ENCODE data around the gene SLC6A17. TPM values are rescaled to one million over a fixed set of nuclear protein-coding genes. Genes with fewer than 3 reads are reported as not detected.

SLC6A17 gene
- total RNA-seq (under 1 TPM in 3 of 4 donors, not detected in 1; 0.36 to 0.83 (median 0.41) TPM), polyA plus RNA-seq (under 1 TPM in 2 of 3 donors, not detected in 1; under 0.01 to 0.20 TPM)

GRCh38 chr1:110150330-110151174, at the start of gene SLC6A17:
SLC6A17 (plus strand) TSS chr1:110150494; CDS start chr1:110166930, 16,436 bp downstream.
- H3K9me3 ChIP-seq, result no peaks in the 10 kb centered on the region
- peaks cover 0 to 15% (median 13%) of the 10 kb centered on the region in 4 donors for H3K4me1 ChIP-seq
- no peaks in the 10 kb centered on the region for H3K36me3 ChIP-seq
- H3K4me3 ChIP-seq, result peak within 1 kb of the TSS in 3 of 4 donors; percentile 9 to 31 (median 31)
- WGBS, 2 donors, result 2 to 5% methylated on average over 104 of the region's 104 CpGs
- intact Hi-C loops (cut with DNase I), result no loop called here
- TF ChIP-seq POLR2A (IDR thresholded peaks at IDR 0.05) (no peak), EP300 (IDR thresholded peaks at IDR 0.05) (no peak), POLR2AphosphoS5 (IDR thresholded peaks at IDR 0.05) (no peak), CTCF (IDR thresholded peaks at IDR 0.05) (no peak)
- peak; percentile 45 for DNase-seq
- H3K27me3 ChIP-seq, result peaks cover 14 to 80% (median 37%) of the 10 kb centered on the region in 3 donors
- H3K27ac ChIP-seq, result no peak within 1 kb of the TSS

GRCh38 chr1:110102081-110102480, 48.2 kb upstream of the SLC6A17 start:
- intact Hi-C loops (cut with DNase I), result no loop called here
- 63 to 75% methylated on average over 7 of the region's 7 CpGs for WGBS, 2 donors
- TF ChIP-seq CTCF (IDR thresholded peaks at IDR 0.05), result no peak
- TF ChIP-seq EP300 (IDR thresholded peaks at IDR 0.05), result no peak
- no peak for TF ChIP-seq POLR2A (IDR thresholded peaks at IDR 0.05)
- TF ChIP-seq POLR2AphosphoS5 (IDR thresholded peaks at IDR 0.05), result no peak

GRCh38 chr1:110106013-110106941, 44.0 kb upstream of the SLC6A17 start:
- peak; percentile 82 for DNase-seq

More at GRCh38 chr1:110102081-110102480, 48.2 kb upstream of the SLC6A17 start:
- no peaks in the 10 kb centered on the region for H3K36me3 ChIP-seq
- H3K4me3 ChIP-seq, result no peak overlapping the region
- no peak for DNase-seq
- H3K9me3 ChIP-seq, result no peaks in the 10 kb centered on the region
- H3K4me1 ChIP-seq, result no peaks in the 10 kb centered on the region
- H3K27me3 ChIP-seq, result peaks cover 0 to 4% (median 0%) of the 10 kb centered on the region in 3 donors
- no peak overlapping the region for H3K27ac ChIP-seq

More at GRCh38 chr1:110106013-110106941, 44.0 kb upstream of the SLC6A17 start:
- Histone ChIP-seq H3K27me3 (no peaks in the 10 kb centered on the region), H3K36me3 (no peaks in the 10 kb centered on the region), H3K4me1 (no peaks in the 10 kb centered on the region), H3K4me3 (no peak overlapping the region), H3K27ac (no peak overlapping the region), H3K9me3 (no peaks in the 10 kb centered on the region)
- intact Hi-C loops (cut with DNase I), result loop anchor here (2.0 kb wide), 1 partner anchor 19 kb away; no protein-coding TSS in a partner anchor
- WGBS, 2 donors, result 22 to 25% methylated on average over 8 of the region's 8 CpGs
- TF ChIP-seq POLR2AphosphoS5 (IDR thresholded peaks at IDR 0.05), result no peak
- peak; percentile 77 to 90 (median 80) for TF ChIP-seq CTCF (IDR thresholded peaks at IDR 0.05)
